A549 (cell line): ENCODE measurements around the gene FARSB.

ENCODE experiments used
- CEBPB ChIP-seq, 2 experiments: fragments of >200 bp in 1 of 2; sonication (Bioruptor Twin) in 1 of 2; formaldehyde crosslinking in 1 of 2; IDR thresholded peaks; 2 replicates each; pipeline ENCODE4 v1.6.1; 2012 to 2016
- CTCF ChIP-seq: fragments of >200 bp; sonication (Bioruptor Twin); formaldehyde crosslinking; IDR thresholded peaks from 3 replicates; pipeline ENCODE4 v1.5.1; 2016
- EP300 ChIP-seq, 2 experiments: fragments of >200 bp; sonication (Bioruptor Twin); formaldehyde crosslinking; IDR thresholded peaks; 2 replicates in 1 of 2; 3 replicates in 1 of 2; pipeline ENCODE4 v1.6.1; 2016 to 2017
- MAX ChIP-seq: IDR thresholded peaks from 2 replicates; pipeline ENCODE4 v1.6.1; 2012
- PBX3 ChIP-seq: IDR thresholded peaks from 2 replicates; pipeline ENCODE4 v1.6.1; 2012
- POLR2A ChIP-seq: IDR thresholded peaks from 2 replicates; pipeline ENCODE4 v1.6.1; 2012; ENCODE audit warnings: mild to moderate bottlenecking, low read length
- POLR2AphosphoS2 ChIP-seq: conservative IDR thresholded peaks from 2 replicates; pipeline ENCODE4 v1.6.1; 2012; ENCODE audit warnings: low read length, improper control_type of control experiment, inconsistent platforms
- RNF2 ChIP-seq: fragments of 200-600 bp; sonication (generic); IDR thresholded peaks from 2 replicates; pipeline ENCODE4 v1.6.1; 2016; ENCODE audit warnings: low read depth, mild to moderate bottlenecking, antibody characterized with exemption, moderate library complexity, borderline replicate concordance
- ZNF302 ChIP-seq: fragments of 250-450 bp; sonication (Bioruptor Pico); IDR thresholded peaks from 2 replicates; pipeline ENCODE4 v1.9.0; 2021; ENCODE audit warnings: inconsistent platforms, mild to moderate bottlenecking, moderate library complexity

GRCh38 chr2:222651718-222652418 is 4.0 kb downstream of the FARSB start:
- TF ChIP-seq CTCF (no peak), MAX (no peak), CEBPB (IDR thresholded peaks at IDR 0.05) (no peak), POLR2A (no peak), PBX3 (no peak), EP300 (IDR thresholded peaks at IDR 0.05) (no peak), RNF2 (no peak), ZNF302 (CRISPR knock-in tag) (no peak), POLR2AphosphoS2 (no peak)
